Activated CD4-positive, alpha-beta T cell treated with anti-CD3 and anti-CD28 coated beads for 4 hours (primary cell): ENCODE data around the gene DBF4B.
A peak's percentile ranks its signal among the peaks of the same experiment; 100 is the strongest.
"Not testable (repeated sequence)": the region's sequence is repeated elsewhere in the genome, so short reads cannot be mapped to it uniquely, and the experiment has no call there.

Experiments used
- DNase-seq, 2 donors: peaks; one replicate each; pipeline ENCODE4 v3.0.0-alpha.2; 2020

The DBF4B gene, protein sequence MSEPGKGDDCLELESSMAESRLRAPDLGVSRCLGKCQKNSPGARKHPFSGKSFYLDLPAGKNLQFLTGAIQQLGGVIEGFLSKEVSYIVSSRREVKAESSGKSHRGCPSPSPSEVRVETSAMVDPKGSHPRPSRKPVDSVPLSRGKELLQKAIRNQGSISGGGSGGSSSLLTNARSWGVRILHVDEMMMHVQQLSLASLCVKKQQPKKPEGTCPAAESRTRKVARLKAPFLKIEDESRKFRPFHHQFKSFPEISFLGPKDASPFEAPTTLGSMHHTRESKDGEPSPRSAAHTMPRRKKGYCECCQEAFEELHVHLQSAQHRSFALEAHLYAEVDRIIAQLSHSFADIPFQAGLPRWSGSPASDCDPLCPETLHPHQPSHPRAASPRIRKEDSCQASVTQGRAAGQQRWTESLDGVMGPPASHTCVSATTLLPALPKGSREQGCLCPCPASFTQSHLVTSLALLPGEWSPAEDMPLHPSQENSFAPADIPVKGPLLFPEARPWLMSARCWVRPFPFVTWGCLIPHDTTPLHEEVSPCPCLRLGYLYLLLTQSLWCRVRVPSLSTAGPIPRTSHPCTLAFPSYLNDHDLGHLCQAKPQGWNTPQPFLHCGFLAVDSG

GRCh38 chr17:44708401-44709263 lies at the start of gene DBF4B:
Gene DBF4B, plus strand, starts transcription at chr17:44708665. Its CDS starts 156 bp downstream, at chr17:44708821.
- peak; percentile 81 to 85 for DNase-seq

DNA sequence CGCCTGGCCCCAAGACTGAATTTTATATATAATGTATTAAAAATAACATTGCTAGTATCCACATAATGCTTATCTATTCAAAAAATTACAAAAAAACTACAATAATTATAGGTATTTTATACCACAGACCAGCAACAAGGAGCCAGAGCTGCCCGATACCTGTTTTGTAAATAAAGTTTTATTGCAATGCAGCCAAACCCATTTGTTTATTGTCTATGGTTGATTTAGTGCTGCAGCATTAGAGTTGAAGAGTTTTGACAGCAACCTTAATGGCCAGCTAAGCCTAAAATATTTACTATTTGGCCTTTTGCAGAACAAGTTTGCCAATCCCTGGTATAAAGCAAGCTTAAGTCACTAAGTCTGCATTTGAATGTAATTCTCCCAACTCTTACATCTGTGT lies 46.6 kb upstream of the DBF4B start:
- DNase-seq, result no peak

DNA sequence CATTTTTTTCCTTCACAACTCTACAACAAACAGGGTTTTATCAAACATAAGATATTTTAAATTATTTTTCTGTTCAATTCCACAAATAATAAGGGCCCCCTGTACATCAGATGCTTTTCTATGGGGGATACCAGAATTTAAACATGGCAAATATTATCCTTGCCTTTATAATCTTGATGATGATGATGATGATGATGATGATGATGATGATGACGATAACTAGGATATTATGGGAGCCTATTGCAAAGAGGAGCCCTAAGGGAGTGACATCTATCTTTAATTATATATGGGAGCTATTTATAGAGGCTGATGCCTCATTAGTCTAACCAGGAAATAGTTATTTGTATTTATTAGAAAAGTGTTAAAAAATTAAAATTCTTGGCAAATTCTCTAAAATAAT lies 45.4 kb upstream of the DBF4B start:
- no peak for DNase-seq

DNA sequence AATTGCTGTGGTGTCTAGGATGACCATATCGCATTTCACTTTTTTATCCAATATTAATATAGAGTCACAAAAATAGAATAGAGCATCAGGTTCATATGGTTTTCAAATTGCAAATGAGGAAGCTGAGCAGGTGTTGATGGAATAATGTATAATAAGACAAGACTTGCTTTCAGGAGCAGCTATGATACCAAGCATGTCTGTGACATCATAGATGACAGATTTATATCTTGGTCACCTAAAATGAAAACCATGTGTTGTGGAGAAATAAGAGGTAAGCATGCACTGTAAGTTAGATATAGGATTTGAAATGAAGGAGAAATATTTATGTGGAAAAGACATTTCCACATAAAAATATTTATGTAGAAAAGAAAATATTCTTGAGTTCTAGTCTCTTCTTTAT lies 43.6 kb upstream of the DBF4B start:
- DNase-seq, result no peak

DNA sequence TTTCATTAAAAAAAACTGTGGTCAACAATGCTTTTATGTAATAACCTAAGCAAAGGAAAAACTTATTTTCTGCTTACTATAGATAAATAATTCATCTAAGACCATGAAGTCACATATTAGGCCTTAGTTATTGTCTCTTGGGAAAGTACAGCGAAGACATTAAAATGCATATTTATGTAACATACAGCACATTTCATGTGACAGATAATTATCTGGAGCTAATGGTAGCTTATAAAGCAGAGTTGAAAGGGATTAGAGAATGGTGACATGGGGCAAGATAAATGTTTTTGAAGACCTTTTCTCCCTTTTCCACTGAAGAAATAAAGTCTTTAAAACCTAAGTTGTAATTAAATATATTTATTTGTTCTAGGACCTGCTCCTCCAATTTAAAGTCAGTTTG lies 42.5 kb upstream of the DBF4B start:
- no peak for DNase-seq

DNA sequence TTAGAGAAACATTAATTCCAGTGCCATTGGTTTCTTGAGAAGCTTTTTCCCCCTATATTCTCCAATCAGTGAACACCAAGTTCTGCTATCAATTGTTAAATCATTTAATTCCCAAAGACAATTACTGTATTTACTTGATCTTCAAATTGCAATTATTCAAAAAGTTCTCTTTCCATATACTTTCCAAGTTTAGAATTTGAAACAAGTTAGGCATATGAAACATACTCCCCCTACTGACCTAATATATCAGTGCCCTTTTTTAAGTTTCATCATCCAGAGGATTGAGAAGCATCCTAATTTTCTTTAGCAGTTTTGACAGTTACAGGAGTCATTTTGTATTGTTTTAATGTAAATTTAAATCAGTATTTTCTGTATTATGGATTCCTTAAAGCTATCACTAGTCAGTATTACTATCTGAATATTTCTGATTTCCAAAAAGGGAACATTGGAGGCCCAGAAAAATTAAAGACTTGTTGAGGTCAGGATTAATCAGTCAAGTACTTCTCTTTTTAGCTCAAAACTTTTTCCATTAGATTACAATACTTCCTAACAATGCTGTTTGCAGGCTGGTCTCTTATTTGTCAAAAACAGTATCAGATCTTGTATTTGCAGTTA lies 35.9 kb upstream of the DBF4B start:
- DNase-seq, result no peak

- DNase-seq, result no peak
Observed at GRCh38 chr17:44673893-44674292, 34.6 kb upstream of the DBF4B start.

- DNase-seq, result no peak
Observed at GRCh38 chr17:44677136-44677535, 31.3 kb upstream of the DBF4B start.

DNA sequence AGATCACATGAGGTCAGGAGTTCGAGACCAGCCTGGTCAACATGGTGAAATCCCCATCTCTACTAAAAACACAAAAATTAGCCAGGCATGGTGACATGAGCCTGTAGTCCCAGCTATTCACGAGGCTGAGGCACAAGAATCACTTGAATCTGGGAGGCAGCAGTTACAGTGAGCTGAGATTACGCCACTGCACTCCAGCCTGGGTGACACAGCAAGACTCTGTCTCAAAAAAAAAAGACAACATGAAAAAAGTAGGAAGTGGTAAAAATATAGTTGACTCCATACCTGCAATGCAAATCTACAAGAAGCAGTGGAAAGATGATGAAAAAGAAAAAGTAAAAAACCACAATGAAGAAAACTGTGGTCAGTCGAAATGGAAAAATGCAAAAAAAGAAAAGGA lies 25.2 kb upstream of the DBF4B start:
- DNase-seq, result not testable (repeated sequence)

GRCh38 chr17:44687756-44688155 lies 20.7 kb upstream of the DBF4B start:
- no peak for DNase-seq

GRCh38 chr17:44688200-44688599 lies 20.3 kb upstream of the DBF4B start:
- DNase-seq, result no peak

- peak; percentile 5 to 19 for DNase-seq
Observed at GRCh38 chr17:44688675-44689476, 19.6 kb upstream of the DBF4B start.

GRCh38 chr17:44689477-44690217 lies 18.8 kb upstream of the DBF4B start, which contains the start of gene CCDC43:
Gene CCDC43, minus strand, starts transcription at chr17:44689776. Its CDS starts 23 bp downstream, at chr17:44689753.
- DNase-seq, result peak; percentile 88 to 89

DNA sequence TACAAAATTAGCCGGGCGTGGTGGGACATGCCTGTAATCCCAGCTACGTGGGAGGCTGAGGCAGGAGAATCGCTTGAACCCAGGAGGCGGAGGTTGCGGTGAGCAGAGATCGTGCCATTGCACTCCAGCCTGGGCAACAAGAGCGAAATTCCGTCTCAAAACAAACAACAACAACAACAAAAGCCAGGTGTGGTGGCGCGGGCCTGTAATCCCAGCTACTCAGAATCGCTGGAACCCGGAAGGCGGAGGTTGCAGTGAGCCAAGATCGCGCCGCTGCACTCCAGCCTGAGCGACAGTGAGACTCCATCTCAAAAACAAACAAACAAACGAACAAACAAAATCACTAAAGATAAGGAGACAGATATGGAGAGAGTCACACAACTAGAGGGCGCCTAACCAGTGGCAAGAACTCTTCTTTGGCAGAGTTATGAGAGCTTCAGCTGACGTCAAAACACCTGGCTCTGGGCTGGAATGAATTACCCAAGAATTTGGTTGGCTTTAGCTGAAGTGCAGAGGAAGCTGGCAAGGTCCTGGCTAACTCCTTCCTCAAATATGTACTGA lies 17.6 kb upstream of the DBF4B start:
- DNase-seq, result not testable (repeated sequence)

- DNase-seq, result no peak
Observed at GRCh38 chr17:44693609-44694008, 14.9 kb upstream of the DBF4B start.

- not testable (repeated sequence) for DNase-seq
Observed at GRCh38 chr17:44700288-44700687, 8.2 kb upstream of the DBF4B start.

GRCh38 chr17:44707755-44708400 lies 587 bp upstream of the DBF4B start:
- DNase-seq, result no peak

GRCh38 chr17:44719444-44719843 lies 11.0 kb downstream of the DBF4B start:
- DNase-seq, result no peak

DNA sequence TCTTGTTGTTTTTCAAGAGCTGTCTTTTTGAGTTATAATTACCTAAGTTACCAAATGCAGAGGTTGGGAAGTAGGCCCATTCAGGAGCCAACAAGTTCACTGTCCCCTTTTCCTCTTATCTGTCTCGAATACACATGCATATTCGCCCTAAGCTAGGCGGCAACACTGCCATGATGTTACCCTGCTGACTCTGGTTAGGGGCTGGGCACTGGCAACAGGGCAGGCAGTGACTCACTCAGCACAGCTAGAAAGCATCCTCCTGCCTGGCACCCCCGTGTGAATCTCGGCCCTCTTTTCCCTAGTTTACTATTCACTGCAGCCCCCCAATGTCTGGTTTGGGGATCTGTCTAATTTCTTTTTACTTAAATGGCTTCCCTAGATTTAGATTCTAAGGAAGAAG lies 13.8 kb downstream of the DBF4B start:
- DNase-seq, result no peak

- DNase-seq, result not testable (repeated sequence)
Observed at GRCh38 chr17:44726121-44726520, 17.7 kb downstream of the DBF4B start.
